Peyer's patch (tissue), 4 donors: ENCODE data around the gene ARHGAP18. TPM values are rescaled to one million over a fixed set of nuclear protein-coding genes. Genes with fewer than 3 reads are reported as not detected.

Experiments used
- DNase-seq, 3 donors: peaks; one replicate each; pipeline ENCODE4 v3.0.0-alpha.2; 2017 to 2019
- H3K27ac ChIP-seq, 4 donors: fragments of 200-600 bp; sonication (generic); one replicate each; pipeline ENCODE4 v1.5.1; 2016 to 2019
- H3K27me3 ChIP-seq, 2 donors: fragments of 200-600 bp; sonication (generic); one replicate each; pipeline ENCODE4 v1.5.1; 2019
- H3K36me3 ChIP-seq, 3 donors: fragments of 200-600 bp; sonication (generic); one replicate each; pipeline ENCODE4 v1.5.1; 2016 to 2019
- H3K4me1 ChIP-seq, 4 donors: fragments of 200-600 bp; sonication (generic); one replicate each; pipeline ENCODE4 v1.5.1; 2016 to 2019
- H3K4me3 ChIP-seq, 4 donors: fragments of 200-600 bp; sonication (generic); 1 replicate in 3 of 4; 2 replicates in 1 of 4; pipeline ENCODE4 v1.5.1; 2016 to 2019; ENCODE audit warnings: mild to moderate bottlenecking in 1 of 4
- H3K9me3 ChIP-seq, 4 donors: fragments of 200-600 bp; sonication (generic); one replicate each; pipeline ENCODE4 v1.5.1; 2016 to 2019; ENCODE audit warnings: mild to moderate bottlenecking in 1 of 4
- POLR2A ChIP-seq, 2 donors: fragments of 450-650 bp; IDR thresholded peaks; one replicate each; pipeline ENCODE4 v1.5.1; 2017; ENCODE audit warnings: antibody characterized with exemption in 2 of 2, mild to moderate bottlenecking in 2 of 2, moderate library complexity in 2 of 2
- total RNA-seq, 4 donors: library from RNA; depleted of rRNA; stranded (reverse); fragments of >200 nt; gene quantifications; one replicate each; pipeline ENCODE4 v1.1.0, GENCODE V29; 2016
- TF ChIP-seq, protein P1 (sequence below), 6 experiments: fragments of 450-650 bp in 4 of 6; fragments of 200-600 bp in 2 of 6; sonication (generic) in 1 of 6; IDR thresholded peaks; one replicate each; pipeline ENCODE4 v1.5.1; 2017 to 2019; ENCODE audit warnings: antibody characterized with exemption in 6 of 6, mild to moderate bottlenecking in 3 of 6, moderate library complexity in 1 of 6

ARHGAP18 gene
- total RNA-seq, 4 donors from 2014 or later: 26.1 to 45.4 (median 33.5) TPM

- Histone ChIP-seq H3K36me3 (peaks cover 0 to 27% (median 0%) of the 10 kb centered on the region in 3 donors), H3K9me3 (no peaks in the 10 kb centered on the region), H3K27me3 (no peaks in the 10 kb centered on the region), H3K4me3 (no peak overlapping the region), H3K4me1 (peaks cover 0 to 6% (median 0%) of the 10 kb centered on the region in 4 donors), H3K27ac (no peak overlapping the region)
- no peak for TF ChIP-seq POLR2A (IDR thresholded peaks at IDR 0.05)
- TF ChIP-seq, protein P1, sequence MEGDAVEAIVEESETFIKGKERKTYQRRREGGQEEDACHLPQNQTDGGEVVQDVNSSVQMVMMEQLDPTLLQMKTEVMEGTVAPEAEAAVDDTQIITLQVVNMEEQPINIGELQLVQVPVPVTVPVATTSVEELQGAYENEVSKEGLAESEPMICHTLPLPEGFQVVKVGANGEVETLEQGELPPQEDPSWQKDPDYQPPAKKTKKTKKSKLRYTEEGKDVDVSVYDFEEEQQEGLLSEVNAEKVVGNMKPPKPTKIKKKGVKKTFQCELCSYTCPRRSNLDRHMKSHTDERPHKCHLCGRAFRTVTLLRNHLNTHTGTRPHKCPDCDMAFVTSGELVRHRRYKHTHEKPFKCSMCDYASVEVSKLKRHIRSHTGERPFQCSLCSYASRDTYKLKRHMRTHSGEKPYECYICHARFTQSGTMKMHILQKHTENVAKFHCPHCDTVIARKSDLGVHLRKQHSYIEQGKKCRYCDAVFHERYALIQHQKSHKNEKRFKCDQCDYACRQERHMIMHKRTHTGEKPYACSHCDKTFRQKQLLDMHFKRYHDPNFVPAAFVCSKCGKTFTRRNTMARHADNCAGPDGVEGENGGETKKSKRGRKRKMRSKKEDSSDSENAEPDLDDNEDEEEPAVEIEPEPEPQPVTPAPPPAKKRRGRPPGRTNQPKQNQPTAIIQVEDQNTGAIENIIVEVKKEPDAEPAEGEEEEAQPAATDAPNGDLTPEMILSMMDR (IDR thresholded peaks at IDR 0.05): no peak
- DNase-seq: no peak
Measured at GRCh38 chr6:129615496-129615895, 94.5 kb downstream of the ARHGAP18 start.

DNA sequence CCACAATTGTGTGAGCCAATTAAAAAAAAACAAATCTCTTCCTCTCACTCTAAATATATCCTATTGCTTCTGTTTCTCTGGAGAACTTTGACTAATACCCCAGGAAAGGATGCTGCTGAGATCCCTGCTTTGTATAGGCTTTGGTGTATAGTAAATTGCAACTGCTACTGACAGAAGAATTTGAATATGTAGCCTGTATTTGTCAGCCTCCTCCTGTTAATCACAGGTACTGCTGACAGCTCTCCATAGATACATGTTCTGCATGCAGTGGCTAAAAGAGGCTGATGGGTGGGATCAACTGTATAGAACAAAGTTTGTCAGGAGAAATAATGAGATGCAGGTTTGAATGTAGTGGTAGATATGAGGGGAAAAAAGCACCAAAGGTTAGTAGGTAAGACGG is 95.0 kb downstream of the ARHGAP18 start:
- H3K27ac ChIP-seq: no peak overlapping the region
- no peaks in the 10 kb centered on the region for H3K27me3 ChIP-seq
- no peak for DNase-seq
- H3K4me3 ChIP-seq: no peak overlapping the region
- TF ChIP-seq POLR2A (IDR thresholded peaks at IDR 0.05): no peak
- TF ChIP-seq, protein P1 (IDR thresholded peaks at IDR 0.05): no peak
- H3K9me3 ChIP-seq: no peaks in the 10 kb centered on the region
- peaks cover 0 to 6% (median 0%) of the 10 kb centered on the region in 4 donors for H3K4me1 ChIP-seq
- H3K36me3 ChIP-seq: peaks cover 0 to 31% (median 0%) of the 10 kb centered on the region in 3 donors

GRCh38 chr6:129614464-129614863 is 95.5 kb downstream of the ARHGAP18 start:
- TF ChIP-seq, protein P1 (IDR thresholded peaks at IDR 0.05): no peak
- Histone ChIP-seq H3K27ac (no peak overlapping the region), H3K9me3 (no peaks in the 10 kb centered on the region), H3K27me3 (no peaks in the 10 kb centered on the region), H3K36me3 (peaks cover 0 to 33% (median 0%) of the 10 kb centered on the region in 3 donors), H3K4me1 (peaks cover 0 to 6% (median 0%) of the 10 kb centered on the region in 4 donors), H3K4me3 (no peak overlapping the region)
- no peak for DNase-seq

- no peaks in the 10 kb centered on the region for H3K9me3 ChIP-seq
- DNase-seq: no peak
- TF ChIP-seq POLR2A (IDR thresholded peaks at IDR 0.05): no peak
- TF ChIP-seq, protein P1 (IDR thresholded peaks at IDR 0.05): no peak
- no peaks in the 10 kb centered on the region for H3K27me3 ChIP-seq
- no peak overlapping the region for H3K4me3 ChIP-seq
- peaks cover 0 to 33% (median 0%) of the 10 kb centered on the region in 3 donors for H3K36me3 ChIP-seq
- H3K4me1 ChIP-seq: peaks cover 0 to 6% (median 0%) of the 10 kb centered on the region in 4 donors
- peak overlapping the region in 1 of 4 donors; percentile 31 for H3K27ac ChIP-seq
Measured at GRCh38 chr6:129612440-129612839, 97.5 kb downstream of the ARHGAP18 start.

GRCh38 chr6:129609635-129610034 is 100.3 kb downstream of the ARHGAP18 start:
- DNase-seq: no peak
- peaks cover 0 to 32% (median 0%) of the 10 kb centered on the region in 3 donors for H3K36me3 ChIP-seq
- H3K4me3 ChIP-seq: no peak overlapping the region
- peaks cover 0 to 6% (median 0%) of the 10 kb centered on the region in 4 donors for H3K4me1 ChIP-seq
- no peaks in the 10 kb centered on the region for H3K9me3 ChIP-seq
- H3K27ac ChIP-seq: no peak overlapping the region
- H3K27me3 ChIP-seq: no peaks in the 10 kb centered on the region
- TF ChIP-seq, protein P1 (IDR thresholded peaks at IDR 0.05): no peak
- no peak for TF ChIP-seq POLR2A (IDR thresholded peaks at IDR 0.05)
